Lower lobe of right lung (tissue), 2 donors: ENCODE measurements around the gene KIF16B. TPM values are rescaled to one million over a fixed set of nuclear protein-coding genes. Genes with fewer than 3 reads are reported as not detected.

Experiments
- ATAC-seq, 2 donors: fragments of 200-7000 bp; cut with Tn5 transposase; one replicate each; pipeline ENCODE4 v1.9.1; 2020 to 2022; ENCODE audit warnings: mild to moderate bottlenecking in 2 of 2, moderate library complexity in 2 of 2
- DNase-seq: peaks from one replicate; pipeline ENCODE4 v3.0.0-alpha.2; 2020
- H3K27ac ChIP-seq: fragments of 200-600 bp; one replicate; pipeline ENCODE4 v1.8.0; 2022
- H3K27me3 ChIP-seq: fragments of 200-600 bp; one replicate; pipeline ENCODE4 v1.8.0; 2022; ENCODE audit warnings: low read depth
- H3K36me3 ChIP-seq: fragments of 200-600 bp; one replicate; pipeline ENCODE4 v1.8.0; 2022; ENCODE audit warnings: mild to moderate bottlenecking
- H3K4me1 ChIP-seq: fragments of 200-600 bp; one replicate; pipeline ENCODE4 v1.8.0; 2022
- H3K4me3 ChIP-seq: fragments of 200-600 bp; one replicate; pipeline ENCODE4 v1.8.0; 2022; ENCODE audit warnings: mild to moderate bottlenecking
- H3K9me3 ChIP-seq: fragments of 200-600 bp; one replicate; pipeline ENCODE4 v1.8.0; 2022
- CTCF ChIP-seq: fragments of 200-600 bp; IDR thresholded peaks from one replicate; pipeline ENCODE4 v1.8.0; 2022; ENCODE audit warnings: antibody characterized with exemption, mild to moderate bottlenecking
- intact Hi-C: fragments of 100-400 bp; cut with DNase I; formaldehyde crosslinking; loops from one replicate; pipeline ENCODE4 v1.11.0; 2022
- total RNA-seq: library from RNA; stranded (reverse); fragmentation: NEBNext Ultra II Directional; extraction: Animal tissue kit (Norgen Biotek cat#: 25700); gene quantifications from one replicate; pipeline ENCODE4 v1.2.1, GENCODE V29; 2021
- donor health status: DM: no; HTN: yes; CAD: no; lungs with severe emphysema.

The KIF16B gene
- total RNA-seq, 1 donor from 2014 or later = 25.1 TPM

- DNase-seq (no peak), ATAC-seq (no peak)
- Histone ChIP-seq H3K9me3 (no peaks in the 10 kb centered on the region), H3K27ac (no peak overlapping the region), H3K4me1 (no peaks in the 10 kb centered on the region), H3K27me3 (no peaks in the 10 kb centered on the region), H3K36me3 (peaks cover 47% of the 10 kb centered on the region), H3K4me3 (no peak overlapping the region)
- intact Hi-C loops = no loop called here
- TF ChIP-seq CTCF = no peak
These were observed 205.2 kb downstream of the KIF16B start for GRCh38 chr20:16367948-16368560.

GRCh38 chr20:16366529-16366928 lies 206.7 kb downstream of the KIF16B start:
- H3K36me3 ChIP-seq = peaks cover 43% of the 10 kb centered on the region
- H3K27ac ChIP-seq = no peak overlapping the region
- TF ChIP-seq CTCF = no peak
- no peaks in the 10 kb centered on the region for H3K4me1 ChIP-seq
- no peaks in the 10 kb centered on the region for H3K27me3 ChIP-seq
- no peaks in the 10 kb centered on the region for H3K9me3 ChIP-seq
- intact Hi-C loops = no loop called here
- DNase-seq (no peak), ATAC-seq (no peak)
- H3K4me3 ChIP-seq = no peak overlapping the region

- no peak for ATAC-seq
- no peak for DNase-seq
These were observed 208.9 kb downstream of the KIF16B start for GRCh38 chr20:16364320-16364687.

GRCh38 chr20:16363506-16364319 lies 209.5 kb downstream of the KIF16B start:
- Histone ChIP-seq H3K4me3 (no peak overlapping the region), H3K27me3 (no peaks in the 10 kb centered on the region), H3K27ac (no peak overlapping the region), H3K4me1 (no peaks in the 10 kb centered on the region), H3K9me3 (no peaks in the 10 kb centered on the region), H3K36me3 (peaks cover 21% of the 10 kb centered on the region)
- no peak for ATAC-seq
- intact Hi-C loops = no loop called here
- TF ChIP-seq CTCF = no peak
- no peak for DNase-seq

More at GRCh38 chr20:16364320-16364687, 208.9 kb downstream of the KIF16B start:
- Histone ChIP-seq H3K27me3 (no peaks in the 10 kb centered on the region), H3K4me3 (no peak overlapping the region), H3K27ac (no peak overlapping the region), H3K9me3 (no peaks in the 10 kb centered on the region), H3K36me3 (peaks cover 26% of the 10 kb centered on the region), H3K4me1 (no peaks in the 10 kb centered on the region)
- no peak for TF ChIP-seq CTCF
- intact Hi-C loops = no loop called here

- Histone ChIP-seq H3K9me3 (no peaks in the 10 kb centered on the region), H3K4me1 (no peaks in the 10 kb centered on the region), H3K27me3 (no peaks in the 10 kb centered on the region), H3K4me3 (no peak overlapping the region), H3K36me3 (peaks cover 10% of the 10 kb centered on the region), H3K27ac (no peak overlapping the region)
- ATAC-seq (no peak), DNase-seq (no peak)
- intact Hi-C loops = no loop called here
- TF ChIP-seq CTCF = no peak
These were observed 210.6 kb downstream of the KIF16B start for GRCh38 chr20:16362642-16363041.
